BLaER1 (cell line): ENCODE measurements around the gene FCN2.

ENCODE experiments used
- H3K27ac ChIP-seq: shearing (Covaris generic); formaldehyde crosslinking; 2 replicates; pipeline ENCODE4 v1.8.1; 2022
- H3K27me3 ChIP-seq: shearing (Covaris generic); formaldehyde crosslinking; 2 replicates; pipeline ENCODE4 v1.8.1; 2022
- H3K36me3 ChIP-seq: shearing (Covaris generic); formaldehyde crosslinking; 2 replicates; pipeline ENCODE4 v1.8.1; 2022
- H3K4me1 ChIP-seq: shearing (Covaris generic); formaldehyde crosslinking; 2 replicates; pipeline ENCODE4 v1.8.1; 2022
- H3K4me2 ChIP-seq: shearing (Covaris generic); formaldehyde crosslinking; 2 replicates; pipeline ENCODE4 v1.8.1; 2022
- H3K4me3 ChIP-seq: shearing (Covaris generic); formaldehyde crosslinking; 2 replicates; pipeline ENCODE4 v1.8.1; 2022
- H3K9ac ChIP-seq: shearing (Covaris generic); formaldehyde crosslinking; 2 replicates; pipeline ENCODE4 v1.8.1; 2022
- H3K9me3 ChIP-seq: shearing (Covaris generic); formaldehyde crosslinking; 2 replicates; pipeline ENCODE4 v1.8.1; 2022
- H4K20me1 ChIP-seq: shearing (Covaris generic); formaldehyde crosslinking; 2 replicates; pipeline ENCODE4 v1.8.1; 2022
- Cebpa-rat ChIP-seq: shearing (Covaris generic); IDR thresholded peaks from 2 replicates; pipeline ENCODE4 v1.8.1; 2022

The FCN2 gene

GRCh38 chr9:134837529-134837928 lies 43.1 kb upstream of the FCN2 start:
- TF ChIP-seq Cebpa-rat, result no peak
- Histone ChIP-seq H3K27me3 (no peaks in the 10 kb centered on the region), H3K4me2 (no peak overlapping the region), H3K27ac (no peak overlapping the region), H3K9me3 (no peaks in the 10 kb centered on the region), H3K4me3 (no peak overlapping the region), H3K36me3 (peaks cover 100% of the 10 kb centered on the region), H3K9ac (no peak overlapping the region), H3K4me1 (no peaks in the 10 kb centered on the region), H4K20me1 (peaks cover 80% of the 10 kb centered on the region)

- H3K9me3 ChIP-seq, result no peaks in the 10 kb centered on the region
- no peak for TF ChIP-seq Cebpa-rat
- H3K27ac ChIP-seq, result no peak overlapping the region
- no peak overlapping the region for H3K9ac ChIP-seq
- H4K20me1 ChIP-seq, result peaks cover 67% of the 10 kb centered on the region
- no peak overlapping the region for H3K4me2 ChIP-seq
- H3K36me3 ChIP-seq, result peaks cover 100% of the 10 kb centered on the region
- no peaks in the 10 kb centered on the region for H3K4me1 ChIP-seq
- no peaks in the 10 kb centered on the region for H3K27me3 ChIP-seq
- no peak overlapping the region for H3K4me3 ChIP-seq
Observed at GRCh38 chr9:134838651-134839454, 41.8 kb upstream of the FCN2 start.

- no peaks in the 10 kb centered on the region for H3K9me3 ChIP-seq
- no peak overlapping the region for H3K4me2 ChIP-seq
- H3K9ac ChIP-seq, result no peak overlapping the region
- H3K36me3 ChIP-seq, result peaks cover 96% of the 10 kb centered on the region
- no peaks in the 10 kb centered on the region for H3K4me1 ChIP-seq
- no peak overlapping the region for H3K27ac ChIP-seq
- H4K20me1 ChIP-seq, result peaks cover 60% of the 10 kb centered on the region
- no peak overlapping the region for H3K4me3 ChIP-seq
- TF ChIP-seq Cebpa-rat, result no peak
- H3K27me3 ChIP-seq, result no peaks in the 10 kb centered on the region
Observed at GRCh38 chr9:134839455-134840125, 41.0 kb upstream of the FCN2 start.

DNA sequence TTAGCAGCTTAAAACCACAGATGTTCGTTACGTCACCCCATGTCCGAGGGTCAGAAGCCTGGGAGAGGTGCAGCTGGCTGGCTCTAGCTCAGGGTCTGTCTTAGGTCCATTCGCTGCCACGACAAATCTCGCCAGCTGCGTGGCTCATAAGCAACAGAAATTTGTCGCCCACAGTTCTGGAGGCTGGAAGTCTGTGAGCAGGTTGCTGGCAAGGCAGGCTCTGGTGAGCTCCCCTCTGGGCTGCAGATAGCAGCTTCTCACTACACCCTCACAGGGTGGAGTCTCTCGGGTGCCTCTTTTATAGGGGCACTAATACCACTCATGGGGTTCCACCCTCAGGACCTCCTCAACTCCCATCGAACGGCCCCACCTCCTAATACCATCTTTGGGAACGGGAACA lies 40.1 kb upstream of the FCN2 start:
- Histone ChIP-seq H3K4me3 (no peak overlapping the region), H4K20me1 (peaks cover 61% of the 10 kb centered on the region), H3K9ac (no peak overlapping the region), H3K4me1 (no peaks in the 10 kb centered on the region), H3K4me2 (no peak overlapping the region), H3K27me3 (no peaks in the 10 kb centered on the region), H3K27ac (no peak overlapping the region), H3K9me3 (no peaks in the 10 kb centered on the region), H3K36me3 (peaks cover 90% of the 10 kb centered on the region)
- TF ChIP-seq Cebpa-rat, result no peak

DNA sequence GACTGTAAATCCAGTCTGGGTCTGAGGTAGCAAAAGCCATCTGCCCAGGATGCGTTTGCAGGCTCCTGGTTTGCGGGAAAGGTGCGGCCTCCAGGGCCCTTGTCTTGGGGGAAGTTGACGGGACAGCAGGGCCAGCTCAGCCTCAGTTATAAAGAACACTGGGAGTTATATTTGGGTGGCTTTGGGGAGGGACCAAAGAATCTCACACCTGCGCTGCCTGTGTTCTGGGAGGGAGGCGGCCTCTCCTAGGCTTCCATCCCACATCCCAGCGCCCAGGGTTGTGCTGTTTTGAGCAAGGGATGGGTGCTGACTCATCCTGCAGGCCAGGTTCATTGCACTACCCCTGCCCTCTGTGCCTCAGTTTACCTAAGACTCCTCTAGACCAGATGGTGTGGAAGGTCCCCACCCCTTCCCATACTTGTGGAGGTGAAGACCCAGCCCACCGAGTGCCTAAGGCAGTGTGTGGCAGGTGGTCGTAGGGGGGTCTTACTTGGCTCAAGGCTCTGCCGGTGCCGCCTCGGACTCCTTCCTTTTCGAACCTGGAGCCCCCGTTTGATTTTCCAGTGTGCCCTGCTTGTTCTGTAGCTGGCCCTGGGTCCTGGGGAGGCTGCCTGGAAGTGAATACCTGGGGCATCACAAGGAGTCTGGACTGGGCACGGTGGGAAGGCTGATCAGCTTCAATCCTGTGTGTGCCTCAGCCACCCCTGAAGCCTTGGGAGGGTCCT lies 39.3 kb upstream of the FCN2 start:
- Histone ChIP-seq H3K9me3 (no peaks in the 10 kb centered on the region), H3K4me1 (no peaks in the 10 kb centered on the region), H3K27ac (no peak overlapping the region), H4K20me1 (peaks cover 57% of the 10 kb centered on the region), H3K4me2 (no peak overlapping the region), H3K36me3 (peaks cover 82% of the 10 kb centered on the region), H3K27me3 (no peaks in the 10 kb centered on the region), H3K9ac (no peak overlapping the region), H3K4me3 (no peak overlapping the region)
- no peak for TF ChIP-seq Cebpa-rat

- Histone ChIP-seq H3K9me3 (no peaks in the 10 kb centered on the region), H4K20me1 (peaks cover 53% of the 10 kb centered on the region), H3K27ac (no peak overlapping the region), H3K4me3 (no peak overlapping the region), H3K27me3 (no peaks in the 10 kb centered on the region), H3K4me1 (no peaks in the 10 kb centered on the region), H3K36me3 (peaks cover 72% of the 10 kb centered on the region), H3K9ac (no peak overlapping the region), H3K4me2 (no peak overlapping the region)
- TF ChIP-seq Cebpa-rat, result no peak
Observed at GRCh38 chr9:134842321-134842720, 38.3 kb upstream of the FCN2 start.

DNA sequence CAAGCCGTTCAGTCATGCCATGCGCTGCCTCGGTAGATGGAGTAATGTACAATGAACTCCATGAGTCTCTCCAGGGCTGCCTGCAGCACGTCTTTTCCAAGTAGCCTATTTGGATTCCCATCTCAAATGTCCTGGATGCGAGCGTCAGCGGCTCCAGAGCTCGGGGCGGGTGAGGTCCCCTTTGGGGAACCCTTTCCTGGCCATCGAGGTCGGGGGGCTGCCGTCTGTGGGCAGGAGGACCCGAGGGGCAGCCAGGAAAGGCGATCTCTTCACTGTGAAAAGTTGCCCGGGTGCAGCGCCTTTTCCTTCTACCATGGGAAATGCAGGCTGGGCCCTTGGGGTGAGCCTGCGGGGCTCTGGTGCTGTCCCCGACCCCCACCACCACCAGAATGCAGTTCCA lies 36.9 kb upstream of the FCN2 start:
- no peaks in the 10 kb centered on the region; the same call in 1 of the 2 replicates for H3K4me1 ChIP-seq
- TF ChIP-seq Cebpa-rat, result no peak
- peaks cover 39% of the 10 kb centered on the region for H4K20me1 ChIP-seq
- no peak overlapping the region for H3K27ac ChIP-seq
- no peak overlapping the region for H3K4me2 ChIP-seq
- H3K9me3 ChIP-seq, result peaks cover 8% of the 10 kb centered on the region
- no peak overlapping the region for H3K9ac ChIP-seq
- H3K27me3 ChIP-seq, result no peaks in the 10 kb centered on the region
- no peak overlapping the region for H3K4me3 ChIP-seq
- peaks cover 58% of the 10 kb centered on the region for H3K36me3 ChIP-seq

DNA sequence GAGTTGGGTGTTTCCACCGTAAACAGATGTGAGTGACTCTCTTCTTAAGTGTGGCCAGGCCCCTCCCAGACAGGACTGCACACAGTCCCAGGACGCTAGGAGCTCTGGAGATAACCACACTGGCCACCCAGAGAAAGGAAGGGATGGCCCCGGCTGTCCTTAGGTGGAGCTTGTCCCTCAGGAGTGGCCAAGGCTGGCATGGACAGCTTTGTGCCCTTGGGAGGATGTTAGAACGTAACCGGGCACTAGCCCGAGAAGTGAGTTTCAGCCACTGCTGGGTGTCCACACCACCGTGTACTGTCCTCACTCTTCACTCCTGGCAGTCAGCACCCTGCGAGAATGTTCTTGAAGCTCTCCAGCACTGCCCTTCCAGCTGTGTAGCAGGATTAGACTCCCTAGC lies 35.8 kb upstream of the FCN2 start:
- H3K4me2 ChIP-seq, result no peak overlapping the region
- H3K27me3 ChIP-seq, result no peaks in the 10 kb centered on the region
- H3K36me3 ChIP-seq, result peaks cover 47% of the 10 kb centered on the region
- H3K9me3 ChIP-seq, result peaks cover 14% of the 10 kb centered on the region
- H3K9ac ChIP-seq, result no peak overlapping the region
- no peak overlapping the region for H3K4me3 ChIP-seq
- H3K4me1 ChIP-seq, result no peaks in the 10 kb centered on the region; the same call in 1 of the 2 replicates
- H4K20me1 ChIP-seq, result peaks cover 28% of the 10 kb centered on the region
- H3K27ac ChIP-seq, result no peak overlapping the region
- TF ChIP-seq Cebpa-rat, result no peak

DNA sequence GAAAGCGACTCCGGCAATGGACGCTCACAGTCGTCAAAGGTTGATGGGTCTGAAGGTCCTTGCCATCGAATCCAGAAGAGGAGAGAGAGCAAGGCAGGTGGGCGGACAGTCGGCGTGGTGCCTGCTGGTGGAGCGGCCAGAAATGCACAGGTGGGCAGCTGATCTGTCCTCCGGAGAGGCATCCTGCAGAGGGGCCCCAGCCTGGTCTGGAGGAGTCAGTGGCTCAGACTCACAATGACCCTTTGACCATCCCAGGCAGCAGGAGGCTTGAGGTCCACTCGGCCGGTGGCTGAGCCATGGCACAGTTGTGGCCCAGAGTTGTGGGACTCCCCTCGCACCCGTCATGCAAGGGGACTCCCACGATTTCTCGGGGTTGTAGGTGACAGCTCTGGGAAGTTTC lies 34.4 kb upstream of the FCN2 start:
- Histone ChIP-seq H3K36me3 (peaks cover 34% of the 10 kb centered on the region), H3K27me3 (no peaks in the 10 kb centered on the region), H3K27ac (no peak overlapping the region), H4K20me1 (peaks cover 15% of the 10 kb centered on the region; the same call in 1 of the 2 replicates), H3K4me2 (no peak overlapping the region), H3K9me3 (peaks cover 27% of the 10 kb centered on the region), H3K4me1 (no peaks in the 10 kb centered on the region; the same call in 1 of the 2 replicates), H3K4me3 (no peak overlapping the region), H3K9ac (no peak overlapping the region)
- no peak for TF ChIP-seq Cebpa-rat

- Histone ChIP-seq H3K4me3 (no peak overlapping the region), H3K27me3 (no peaks in the 10 kb centered on the region), H3K4me1 (no peaks in the 10 kb centered on the region; the same call in 1 of the 2 replicates), H3K4me2 (no peak overlapping the region), H4K20me1 (peaks cover 10% of the 10 kb centered on the region; the same call in 1 of the 2 replicates), H3K9me3 (peaks cover 32% of the 10 kb centered on the region), H3K36me3 (peaks cover 28% of the 10 kb centered on the region), H3K27ac (no peak overlapping the region), H3K9ac (no peak overlapping the region)
- TF ChIP-seq Cebpa-rat, result no peak
Observed at GRCh38 chr9:134846699-134847098, 33.9 kb upstream of the FCN2 start.
